Stimulated activated CD8-positive, alpha-beta memory T cell treated with anti-CD3 and anti-CD28 coated beads, Interleukin-4, amount 100 ng/mL, for 48 hours (primary cell): ENCODE results near the gene C1orf159.
A peak's percentile ranks its signal among the peaks of the same experiment; 100 is the strongest.

Experiments
- DNase-seq: peaks from one replicate; pipeline ENCODE4 v3.0.0-alpha.2; 2020

Gene C1orf159

GRCh38 chr1:1049318-1050165 lies 66.3 kb downstream of the C1orf159 start:
- no peak for DNase-seq

GRCh38 chr1:1048765-1049164 lies 67.1 kb downstream of the C1orf159 start:
- no peak for DNase-seq

DNA sequence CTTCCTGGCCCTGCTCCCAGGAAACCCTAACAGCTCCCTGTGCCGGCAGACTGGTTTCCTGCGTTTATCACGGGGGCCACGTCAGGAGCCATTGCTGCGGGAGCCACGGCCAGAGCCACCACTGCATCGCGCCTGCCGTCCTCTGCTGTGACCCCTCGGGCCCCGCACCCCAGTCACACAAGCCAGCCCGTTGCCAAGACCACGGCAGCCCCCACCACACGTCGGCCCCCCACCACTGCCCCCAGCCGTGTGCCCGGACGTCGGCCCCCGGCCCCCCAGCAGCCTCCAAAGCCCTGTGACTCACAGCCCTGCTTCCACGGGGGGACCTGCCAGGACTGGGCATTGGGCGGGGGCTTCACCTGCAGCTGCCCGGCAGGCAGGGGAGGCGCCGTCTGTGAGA lies 67.9 kb downstream of the C1orf159 start:
- DNase-seq: no peak

DNA sequence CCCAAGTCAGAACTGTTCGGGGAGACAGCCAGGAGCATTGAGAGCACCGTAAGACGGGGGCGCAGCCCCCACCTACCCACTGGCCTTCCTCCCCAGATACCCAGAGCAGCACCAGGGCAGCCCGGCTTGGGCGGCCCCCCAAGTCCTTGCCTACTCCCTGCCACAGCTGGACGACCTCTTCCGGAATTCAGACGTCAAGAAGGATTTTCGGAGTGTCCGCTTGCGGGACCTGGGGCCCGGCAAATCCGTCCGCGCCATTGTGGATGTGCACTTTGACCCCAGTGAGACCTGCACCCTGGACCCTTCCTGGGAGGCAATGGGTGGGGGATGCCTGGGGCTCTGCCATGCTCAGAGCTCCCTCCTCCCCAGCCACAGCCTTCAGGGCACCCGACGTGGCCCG lies 68.5 kb downstream of the C1orf159 start:
- no peak for DNase-seq

- DNase-seq: no peak
Observed at GRCh38 chr1:1046767-1047166, 69.1 kb downstream of the C1orf159 start.

DNA sequence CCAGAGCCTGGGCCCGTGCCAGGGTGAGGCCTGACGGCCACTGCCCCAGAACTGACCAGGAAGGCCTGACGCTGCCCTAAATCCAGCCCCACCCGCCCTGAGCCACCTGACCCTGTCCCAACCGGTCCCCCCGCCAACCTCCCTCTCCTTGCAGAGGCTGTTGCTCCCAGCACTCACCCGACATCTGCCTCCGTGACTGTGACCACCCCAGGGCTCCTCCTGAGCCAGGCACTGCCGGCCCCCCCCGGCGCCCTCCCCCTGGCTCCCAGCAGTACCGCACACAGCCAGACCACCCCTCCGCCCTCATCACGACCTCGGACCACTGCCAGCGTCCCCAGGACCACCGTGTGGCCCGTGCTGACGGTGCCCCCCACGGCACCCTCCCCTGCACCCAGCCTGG lies 69.6 kb downstream of the C1orf159 start:
- DNase-seq: no peak

DNA sequence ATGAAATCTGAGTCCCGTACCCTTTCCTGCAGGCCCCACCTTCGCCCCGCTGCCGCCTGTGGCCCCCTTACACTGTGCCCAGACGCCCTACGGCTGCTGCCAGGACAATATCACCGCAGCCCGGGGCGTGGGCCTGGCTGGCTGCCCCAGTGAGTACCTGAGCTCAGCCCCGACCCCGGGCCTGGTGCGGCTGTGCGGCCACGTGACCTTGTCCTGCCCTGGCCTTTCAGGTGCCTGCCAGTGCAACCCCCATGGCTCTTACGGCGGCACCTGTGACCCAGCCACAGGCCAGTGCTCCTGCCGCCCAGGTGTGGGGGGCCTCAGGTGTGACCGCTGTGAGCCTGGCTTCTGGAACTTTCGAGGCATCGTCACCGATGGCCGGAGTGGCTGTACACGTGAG lies 70.8 kb downstream of the C1orf159 start:
- no peak for DNase-seq

GRCh38 chr1:1044455-1045078 lies 71.3 kb downstream of the C1orf159 start:
- no peak for DNase-seq

DNA sequence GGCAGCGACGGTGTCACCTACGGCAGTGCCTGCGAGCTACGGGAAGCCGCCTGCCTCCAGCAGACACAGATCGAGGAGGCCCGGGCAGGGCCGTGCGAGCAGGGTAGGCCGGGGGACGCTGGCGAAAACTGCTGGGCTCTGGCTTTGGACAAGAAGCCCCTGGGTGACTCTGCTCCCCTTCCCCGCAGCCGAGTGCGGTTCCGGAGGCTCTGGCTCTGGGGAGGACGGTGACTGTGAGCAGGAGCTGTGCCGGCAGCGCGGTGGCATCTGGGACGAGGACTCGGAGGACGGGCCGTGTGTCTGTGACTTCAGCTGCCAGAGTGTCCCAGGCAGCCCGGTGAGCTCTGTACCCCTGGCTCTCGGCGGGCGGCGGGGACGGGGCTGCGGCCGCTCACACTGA lies 72.0 kb downstream of the C1orf159 start:
- no peak for DNase-seq

DNA sequence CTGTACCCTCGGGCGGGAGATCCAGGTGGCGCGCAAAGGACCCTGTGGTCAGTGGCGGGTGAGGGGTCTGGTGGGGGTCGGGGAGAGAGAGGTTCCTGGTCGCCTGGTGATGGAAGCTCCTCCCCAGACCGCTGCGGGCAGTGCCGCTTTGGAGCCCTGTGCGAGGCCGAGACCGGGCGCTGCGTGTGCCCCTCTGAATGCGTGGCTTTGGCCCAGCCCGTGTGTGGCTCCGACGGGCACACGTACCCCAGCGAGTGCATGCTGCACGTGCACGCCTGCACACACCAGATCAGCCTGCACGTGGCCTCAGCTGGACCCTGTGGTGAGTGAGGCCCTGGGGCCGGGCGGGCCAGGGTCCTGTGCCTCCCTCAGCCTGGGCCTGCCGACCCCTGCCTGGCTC lies 72.5 kb downstream of the C1orf159 start:
- no peak for DNase-seq

DNA sequence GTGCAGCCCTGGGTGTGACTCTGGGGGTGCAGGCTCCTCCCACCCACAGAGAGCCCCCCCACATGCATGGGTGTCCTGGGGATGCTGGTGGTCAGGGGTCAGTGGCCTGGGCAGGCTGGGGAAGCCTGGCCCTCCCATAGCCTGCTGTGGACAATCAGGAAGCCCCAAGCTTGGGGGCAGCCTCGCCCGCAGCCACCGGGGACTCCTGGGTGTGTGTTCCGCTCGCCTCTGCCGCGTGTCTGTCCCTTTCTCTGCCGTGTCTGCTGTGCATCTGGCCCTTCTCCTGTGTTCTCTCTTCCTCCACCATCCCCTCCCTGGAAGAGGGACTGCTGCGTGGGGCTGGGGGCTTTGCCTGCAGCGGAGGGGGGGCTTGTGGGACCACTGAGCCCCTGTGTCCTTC lies 73.1 kb downstream of the C1orf159 start:
- no peak for DNase-seq

GRCh38 chr1:1041873-1042272 lies 74.0 kb downstream of the C1orf159 start:
- DNase-seq: no peak

DNA sequence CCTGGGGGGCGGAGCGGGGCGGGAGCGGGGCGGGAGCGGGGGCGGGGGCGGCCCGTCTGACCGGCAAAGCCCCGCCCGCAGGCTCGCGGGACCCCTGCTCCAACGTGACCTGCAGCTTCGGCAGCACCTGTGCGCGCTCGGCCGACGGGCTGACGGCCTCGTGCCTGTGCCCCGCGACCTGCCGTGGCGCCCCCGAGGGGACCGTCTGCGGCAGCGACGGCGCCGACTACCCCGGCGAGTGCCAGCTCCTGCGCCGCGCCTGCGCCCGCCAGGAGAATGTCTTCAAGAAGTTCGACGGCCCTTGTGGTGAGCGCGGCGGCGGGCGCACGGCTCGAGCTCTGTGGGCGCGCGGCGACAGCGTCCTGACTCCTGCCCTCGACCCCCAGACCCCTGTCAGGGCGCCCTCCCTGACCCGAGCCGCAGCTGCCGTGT lies 74.8 kb downstream of the C1orf159 start:
- no peak for DNase-seq

DNA sequence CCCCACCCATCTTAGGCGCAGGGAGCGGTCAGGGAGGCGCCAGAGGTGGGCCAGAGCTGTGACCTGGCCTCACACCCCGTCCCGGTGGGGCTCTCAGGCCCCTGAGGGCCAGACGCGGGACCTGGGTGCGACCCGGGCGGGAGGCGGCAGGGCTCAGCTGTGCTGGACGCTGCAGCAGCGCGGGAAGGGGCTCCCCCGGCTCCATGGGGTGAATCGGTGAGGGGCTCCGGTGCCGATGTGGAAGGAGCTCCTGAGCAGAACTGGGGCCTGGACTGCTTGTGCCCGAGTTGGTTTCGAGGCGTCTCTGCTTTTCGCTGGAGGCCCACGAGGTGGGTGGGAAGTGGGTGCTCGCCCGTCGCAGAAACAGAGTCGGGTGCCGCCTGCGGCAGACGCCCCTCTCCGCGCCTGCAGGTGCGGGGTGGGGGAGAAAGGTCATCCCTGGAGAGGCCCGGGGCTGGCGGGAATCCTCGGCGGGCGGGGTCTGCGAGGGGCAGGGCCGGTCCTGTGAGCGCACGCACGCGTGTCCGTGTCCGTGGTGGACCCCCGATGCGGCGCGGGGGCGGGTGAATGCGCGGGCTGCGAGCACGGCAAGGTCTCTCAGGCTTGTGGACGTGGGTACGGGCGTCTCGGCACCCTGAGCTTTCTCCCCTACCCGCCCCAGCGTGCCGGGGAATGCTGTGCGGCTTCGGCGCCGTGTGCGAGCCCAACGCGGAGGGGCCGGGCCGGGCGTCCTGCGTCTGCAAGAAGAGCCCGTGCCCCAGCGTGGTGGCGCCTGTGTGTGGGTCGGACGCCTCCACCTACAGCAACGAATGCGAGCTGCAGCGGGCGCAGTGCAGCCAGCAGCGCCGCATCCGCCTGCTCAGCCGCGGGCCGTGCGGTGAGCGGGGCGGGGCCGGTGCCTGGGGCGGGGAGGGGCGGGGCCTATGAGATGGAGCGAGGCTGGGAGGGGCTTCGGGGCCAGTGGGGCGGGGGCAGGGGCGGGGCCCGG lies 75.6 kb downstream of the C1orf159 start:
- DNase-seq: peak; percentile 81

DNA sequence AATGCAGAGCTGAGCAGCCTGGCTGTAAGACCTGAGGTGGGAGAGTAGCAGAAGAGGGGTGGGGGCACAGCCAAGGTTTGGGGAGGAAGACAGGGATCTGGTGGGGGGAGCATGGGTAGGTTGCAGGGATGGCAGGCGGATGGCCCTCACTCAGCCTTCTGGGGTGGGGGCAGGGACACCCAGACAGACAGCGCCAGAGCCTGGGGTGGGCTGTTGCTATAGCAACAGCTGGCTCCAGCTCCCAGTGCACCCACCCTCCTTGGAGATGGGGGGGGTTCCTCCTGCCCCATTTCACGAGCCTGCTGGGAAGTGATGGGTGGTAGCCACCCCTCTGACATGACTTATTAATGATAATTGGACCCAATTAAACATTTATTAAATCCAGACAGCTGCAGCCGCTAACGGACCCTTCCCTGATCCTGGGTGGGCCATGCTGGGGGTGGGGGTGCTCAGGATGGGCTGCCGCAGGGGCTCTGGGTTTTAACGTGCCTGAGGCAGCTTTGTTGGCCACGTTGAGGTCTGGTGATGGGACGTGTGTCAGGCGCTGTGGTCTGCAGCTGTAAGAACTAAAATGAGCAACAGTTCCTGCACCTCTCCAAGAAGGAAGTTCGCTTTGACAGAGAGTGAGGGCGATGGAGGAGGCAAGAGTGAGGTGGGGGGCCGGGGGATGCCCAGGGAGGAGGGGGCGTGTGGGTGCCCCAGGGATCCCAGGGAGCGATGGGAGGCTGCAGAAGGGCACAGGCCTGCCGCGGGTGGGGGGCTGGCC lies 76.6 kb downstream of the C1orf159 start:
- no peak for DNase-seq

GRCh38 chr1:1038694-1039093 lies 77.2 kb downstream of the C1orf159 start:
- no peak for DNase-seq

- DNase-seq: no peak
Observed at GRCh38 chr1:1037366-1038327, 78.2 kb downstream of the C1orf159 start.

- no peak for DNase-seq
Observed at GRCh38 chr1:1035291-1035943, 80.5 kb downstream of the C1orf159 start.

- DNase-seq: no peak
Observed at GRCh38 chr1:1034439-1034781, 81.5 kb downstream of the C1orf159 start.

GRCh38 chr1:1033731-1034438 lies 82.0 kb downstream of the C1orf159 start:
- DNase-seq: no peak
